Chondrocyte (in vitro differentiated cells): Measurements from ENCODE around the gene ASS1. TPM values are rescaled to one million over a fixed set of nuclear protein-coding genes. Genes with fewer than 3 reads are reported as not detected.
"Not testable (repeated sequence)": the region's sequence is repeated elsewhere in the genome, so short reads cannot be mapped to it uniquely, and the experiment has no call there.

Experiments used
- DNase-seq: peaks from one replicate; pipeline ENCODE4 v3.0.0; 2021; ENCODE audit warnings: mixed read lengths, low spot score
- H3K27ac Mint-ChIP-seq: one replicate; pipeline ENCODE4 v1.8.0; 2021; ENCODE audit warnings: mild to moderate bottlenecking, moderate library complexity, mixed read lengths; ENCODE audit not compliant: unreplicated experiment
- H3K27me3 Mint-ChIP-seq: 2 replicates; pipeline ENCODE4 v1.8.0; 2021; ENCODE audit warnings: low read depth, mixed read lengths
- H3K36me3 Mint-ChIP-seq: 2 replicates; pipeline ENCODE4 v1.8.0; 2021; ENCODE audit warnings: low read depth, mixed read lengths
- H3K4me1 Mint-ChIP-seq: 2 replicates; pipeline ENCODE4 v1.8.0; 2021; ENCODE audit warnings: low read depth, mild to moderate bottlenecking, mixed read lengths
- H3K4me3 Mint-ChIP-seq: one replicate; pipeline ENCODE4 v1.8.0; 2021; ENCODE audit warnings: mild to moderate bottlenecking, moderate library complexity, mixed read lengths; ENCODE audit not compliant: unreplicated experiment
- H3K9me3 Mint-ChIP-seq: 2 replicates; pipeline ENCODE4 v1.8.0; 2021; ENCODE audit warnings: low read depth, mixed read lengths
- total RNA-seq: library from RNA; stranded (reverse); gene quantifications from 3 replicates; pipeline ENCODE4 v1.2.1, GENCODE V29; 2021
- TF ChIP-seq, protein P1 (sequence below): fragments of 200-600 bp; sonication (generic); IDR thresholded peaks from 2 replicates; pipeline ENCODE4 v1.5.0; 2021; ENCODE audit warnings: antibody characterized with exemption, mild to moderate bottlenecking, moderate library complexity

ASS1 gene
- total RNA-seq, 1 donor from 2014 or later = 193 TPM

DNA sequence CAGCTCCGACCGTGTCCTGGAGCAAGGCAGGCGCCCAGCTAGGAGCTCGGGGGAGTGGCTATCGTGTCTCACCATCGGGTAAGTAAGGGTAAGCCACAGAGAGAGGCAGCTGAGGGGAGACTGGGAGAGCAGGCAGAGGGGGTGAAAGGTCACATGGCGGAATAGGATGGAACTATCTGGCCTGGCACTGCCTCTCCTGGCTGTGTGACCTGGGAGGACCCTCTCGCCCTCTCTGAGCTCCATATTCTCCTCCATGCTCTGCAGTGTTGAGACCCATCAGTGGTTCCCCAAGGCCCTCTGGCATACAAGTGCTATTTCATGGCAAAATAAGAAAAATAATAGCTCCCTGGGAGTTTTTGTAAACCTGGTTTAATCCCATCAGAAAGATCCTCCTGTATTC, 43.9 kb upstream of the ASS1 start:
- no peaks in the 10 kb centered on the region for H3K4me1 Mint-ChIP-seq
- no peaks in the 10 kb centered on the region for H3K36me3 Mint-ChIP-seq
- no peaks in the 10 kb centered on the region for H3K9me3 Mint-ChIP-seq
- TF ChIP-seq, protein P1, sequence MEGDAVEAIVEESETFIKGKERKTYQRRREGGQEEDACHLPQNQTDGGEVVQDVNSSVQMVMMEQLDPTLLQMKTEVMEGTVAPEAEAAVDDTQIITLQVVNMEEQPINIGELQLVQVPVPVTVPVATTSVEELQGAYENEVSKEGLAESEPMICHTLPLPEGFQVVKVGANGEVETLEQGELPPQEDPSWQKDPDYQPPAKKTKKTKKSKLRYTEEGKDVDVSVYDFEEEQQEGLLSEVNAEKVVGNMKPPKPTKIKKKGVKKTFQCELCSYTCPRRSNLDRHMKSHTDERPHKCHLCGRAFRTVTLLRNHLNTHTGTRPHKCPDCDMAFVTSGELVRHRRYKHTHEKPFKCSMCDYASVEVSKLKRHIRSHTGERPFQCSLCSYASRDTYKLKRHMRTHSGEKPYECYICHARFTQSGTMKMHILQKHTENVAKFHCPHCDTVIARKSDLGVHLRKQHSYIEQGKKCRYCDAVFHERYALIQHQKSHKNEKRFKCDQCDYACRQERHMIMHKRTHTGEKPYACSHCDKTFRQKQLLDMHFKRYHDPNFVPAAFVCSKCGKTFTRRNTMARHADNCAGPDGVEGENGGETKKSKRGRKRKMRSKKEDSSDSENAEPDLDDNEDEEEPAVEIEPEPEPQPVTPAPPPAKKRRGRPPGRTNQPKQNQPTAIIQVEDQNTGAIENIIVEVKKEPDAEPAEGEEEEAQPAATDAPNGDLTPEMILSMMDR = no peak
- H3K27ac Mint-ChIP-seq = no peak overlapping the region
- H3K27me3 Mint-ChIP-seq = peaks cover 24% of the 10 kb centered on the region
- H3K4me3 Mint-ChIP-seq = no peak overlapping the region
- DNase-seq = no peak

DNA sequence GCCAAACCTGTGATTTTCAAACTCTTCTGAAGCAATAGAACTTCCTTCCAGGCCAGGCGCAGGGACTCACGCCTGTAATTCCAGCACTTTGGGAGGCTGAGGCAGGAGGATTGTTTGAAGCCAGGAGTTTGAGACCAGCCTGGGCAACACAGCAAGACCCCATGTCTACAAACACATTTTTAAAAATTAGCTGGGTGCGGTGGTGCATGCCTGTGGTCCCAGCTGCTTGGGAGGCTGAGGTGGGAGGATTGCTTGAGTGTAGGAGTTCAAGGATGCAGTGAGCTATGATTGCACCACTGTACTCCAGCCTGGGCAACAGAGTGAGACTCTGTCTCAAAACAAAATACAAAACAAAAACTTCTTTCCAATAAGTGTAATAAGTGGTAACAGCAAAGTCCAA, 43.0 kb upstream of the ASS1 start:
- H3K27ac Mint-ChIP-seq, H3K4me3 Mint-ChIP-seq, H3K9me3 Mint-ChIP-seq, H3K4me1 Mint-ChIP-seq, H3K36me3 Mint-ChIP-seq, DNase-seq: not testable (repeated sequence)
- peaks cover 24% of the 10 kb centered on the region for H3K27me3 Mint-ChIP-seq

DNA sequence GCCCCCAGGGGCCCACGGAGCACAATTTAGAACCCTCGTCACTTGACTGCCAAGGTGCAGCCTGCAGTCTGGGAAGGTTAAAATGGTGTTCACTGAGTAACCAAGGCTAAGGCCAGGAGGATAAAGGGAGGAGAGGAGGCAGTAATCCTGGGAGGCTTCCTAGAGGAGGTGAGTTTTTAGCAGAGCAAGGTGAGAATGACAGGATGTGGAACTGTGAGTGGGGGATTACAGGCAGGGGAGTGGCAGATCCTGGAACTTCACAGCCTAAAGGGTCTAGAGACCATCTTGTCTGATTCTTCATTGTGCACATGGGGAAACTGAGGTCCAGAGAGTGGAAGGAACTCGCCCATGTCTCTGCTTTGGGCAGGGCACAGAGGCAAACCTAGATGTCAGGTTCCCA, 42.5 kb upstream of the ASS1 start:
- H3K4me3 Mint-ChIP-seq = no peak overlapping the region
- no peaks in the 10 kb centered on the region for H3K9me3 Mint-ChIP-seq
- no peak overlapping the region for H3K27ac Mint-ChIP-seq
- H3K36me3 Mint-ChIP-seq = no peaks in the 10 kb centered on the region
- no peaks in the 10 kb centered on the region for H3K4me1 Mint-ChIP-seq
- no peak for DNase-seq
- peaks cover 25% of the 10 kb centered on the region for H3K27me3 Mint-ChIP-seq
- TF ChIP-seq, protein P1 = no peak

DNA sequence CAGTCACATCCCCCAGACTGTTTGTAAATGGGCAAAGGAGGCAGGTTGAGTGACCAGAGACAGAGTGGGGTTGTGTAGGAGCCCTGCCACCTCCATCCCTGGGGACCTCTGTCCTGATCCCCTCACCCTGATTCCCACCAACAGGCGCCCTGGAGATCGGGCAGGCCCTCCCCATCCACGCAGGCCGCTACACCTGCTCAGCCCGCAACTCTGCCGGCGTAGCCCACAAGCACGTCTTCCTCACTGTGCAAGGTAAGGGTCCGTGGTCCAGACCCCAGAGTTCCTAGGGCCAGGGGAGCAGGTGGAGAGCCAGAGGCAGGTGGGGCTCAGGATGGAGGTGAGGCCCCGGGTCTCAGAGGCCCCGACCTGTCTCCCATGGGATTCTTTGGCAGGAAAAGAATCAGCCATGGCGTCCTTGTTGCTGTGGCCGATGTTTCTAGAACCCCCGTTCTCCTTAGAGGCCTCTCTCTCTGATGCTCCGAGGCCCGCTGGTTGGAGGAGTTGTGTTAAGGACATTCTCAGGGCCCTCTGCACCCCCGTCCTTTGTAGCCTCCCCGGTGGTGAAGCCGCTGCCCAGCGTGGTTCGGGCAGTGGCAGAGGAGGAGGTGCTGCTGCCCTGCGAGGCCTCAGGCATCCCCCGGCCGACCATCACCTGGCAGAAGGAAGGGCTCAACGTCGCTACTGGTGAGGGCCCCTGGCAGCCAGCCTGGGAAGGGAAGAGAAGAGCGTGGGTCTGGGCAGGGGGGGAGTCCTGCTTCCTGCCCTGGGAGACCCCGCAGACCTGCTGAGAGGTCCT, 41.9 kb upstream of the ASS1 start:
- Mint-ChIP-seq H3K4me1 (no peaks in the 10 kb centered on the region), H3K9me3 (no peaks in the 10 kb centered on the region), H3K36me3 (no peaks in the 10 kb centered on the region), H3K27ac (no peak overlapping the region), H3K27me3 (peaks cover 26% of the 10 kb centered on the region), H3K4me3 (no peak overlapping the region)
- TF ChIP-seq, protein P1 = no peak
- no peak for DNase-seq

DNA sequence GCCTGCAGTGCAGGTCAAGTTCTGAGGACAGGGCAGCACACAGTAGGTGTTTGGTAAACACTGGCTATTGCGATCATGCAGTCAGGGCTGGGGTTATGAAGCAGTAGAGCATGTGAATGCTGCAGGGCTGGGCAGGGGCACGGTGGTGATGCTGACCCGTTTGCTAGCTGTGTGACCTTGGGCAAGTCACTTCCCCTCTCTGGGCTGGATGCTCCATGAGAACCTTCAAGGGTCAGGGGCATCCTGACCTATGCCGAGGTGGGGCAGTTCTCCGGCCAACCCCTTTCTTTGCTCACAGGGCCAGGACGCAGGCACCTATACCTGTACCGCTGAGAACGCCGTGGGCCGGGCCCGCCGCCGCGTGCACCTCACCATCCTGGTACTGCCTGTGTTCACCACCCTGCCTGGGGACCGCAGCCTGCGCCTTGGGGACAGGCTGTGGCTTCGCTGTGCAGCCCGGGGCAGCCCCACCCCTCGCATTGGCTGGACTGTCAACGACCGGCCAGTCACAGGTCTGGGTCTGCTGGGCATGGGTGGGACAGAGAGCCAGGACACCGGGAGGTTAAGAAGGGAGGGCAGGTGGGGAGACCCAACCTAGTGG, 39.0 kb upstream of the ASS1 start:
- no peak overlapping the region for H3K4me3 Mint-ChIP-seq
- no peak overlapping the region for H3K27ac Mint-ChIP-seq
- H3K27me3 Mint-ChIP-seq = peaks cover 21% of the 10 kb centered on the region
- H3K4me1 Mint-ChIP-seq = no peaks in the 10 kb centered on the region
- H3K36me3 Mint-ChIP-seq = no peaks in the 10 kb centered on the region
- TF ChIP-seq, protein P1 = no peak
- DNase-seq = peak; percentile 67
- H3K9me3 Mint-ChIP-seq = no peaks in the 10 kb centered on the region
